GM10266 (cell line): Measurements from ENCODE around the gene MAPK12.

Experiments used
- DNase-seq: peaks from one replicate; pipeline ENCODE4 v3.0.0; 2012; ENCODE audit errors: extremely low spot score
- CTCF ChIP-seq: IDR thresholded peaks from 2 replicates; pipeline ENCODE4 v1.5.1; 2012; ENCODE audit warnings: mild to moderate bottlenecking, low read depth; ENCODE audit not compliant: control insufficient read depth, insufficient read depth; ENCODE audit errors: missing control alignments

The MAPK12 gene

GRCh38 chr22:50293441-50294318 lies 32.2 kb upstream of the MAPK12 start:
- TF ChIP-seq CTCF: no peak
- no peak for DNase-seq

DNA sequence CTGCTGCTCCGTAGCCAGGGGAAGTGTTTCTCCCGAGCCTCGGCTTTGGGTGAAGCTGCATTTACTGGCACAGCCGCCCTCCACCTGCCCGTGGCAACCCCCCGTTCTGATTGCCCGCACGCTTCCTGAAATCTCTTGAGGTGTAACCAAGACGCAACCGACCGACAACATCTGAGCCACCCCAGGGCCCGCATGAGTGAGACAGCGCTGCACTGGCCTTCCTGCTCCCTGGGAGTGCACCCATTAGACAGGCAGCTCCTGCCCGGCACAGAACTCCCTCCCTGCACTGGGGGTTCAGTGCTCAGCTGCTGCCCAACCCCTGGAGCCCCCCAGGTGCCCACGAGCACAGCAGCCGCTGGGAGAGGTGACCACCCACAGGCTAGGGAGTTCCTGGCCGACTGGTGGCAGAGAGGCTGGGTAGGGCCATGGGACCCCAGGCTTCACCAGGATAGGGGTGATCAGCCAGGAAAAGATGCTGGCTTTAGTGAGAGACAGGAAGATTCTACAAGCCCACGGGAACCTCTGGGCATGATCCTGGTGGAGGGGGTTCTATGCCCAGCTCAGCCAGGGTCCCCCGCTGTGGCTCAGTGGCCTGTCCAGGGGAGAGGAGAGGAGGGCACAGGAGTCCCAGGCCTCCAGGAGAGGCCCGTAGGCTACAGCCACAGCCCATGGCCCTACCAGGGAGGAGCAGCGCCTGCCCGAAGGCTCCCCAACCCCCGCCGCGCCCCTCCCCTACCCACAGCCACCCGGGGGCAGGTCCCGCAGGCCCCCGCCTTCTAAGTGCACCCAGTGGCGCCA lies 31.4 kb upstream of the MAPK12 start:
- TF ChIP-seq CTCF: no peak
- DNase-seq: no peak

GRCh38 chr22:50289942-50290630 lies 28.6 kb upstream of the MAPK12 start:
- no peak for TF ChIP-seq CTCF
- no peak for DNase-seq

DNA sequence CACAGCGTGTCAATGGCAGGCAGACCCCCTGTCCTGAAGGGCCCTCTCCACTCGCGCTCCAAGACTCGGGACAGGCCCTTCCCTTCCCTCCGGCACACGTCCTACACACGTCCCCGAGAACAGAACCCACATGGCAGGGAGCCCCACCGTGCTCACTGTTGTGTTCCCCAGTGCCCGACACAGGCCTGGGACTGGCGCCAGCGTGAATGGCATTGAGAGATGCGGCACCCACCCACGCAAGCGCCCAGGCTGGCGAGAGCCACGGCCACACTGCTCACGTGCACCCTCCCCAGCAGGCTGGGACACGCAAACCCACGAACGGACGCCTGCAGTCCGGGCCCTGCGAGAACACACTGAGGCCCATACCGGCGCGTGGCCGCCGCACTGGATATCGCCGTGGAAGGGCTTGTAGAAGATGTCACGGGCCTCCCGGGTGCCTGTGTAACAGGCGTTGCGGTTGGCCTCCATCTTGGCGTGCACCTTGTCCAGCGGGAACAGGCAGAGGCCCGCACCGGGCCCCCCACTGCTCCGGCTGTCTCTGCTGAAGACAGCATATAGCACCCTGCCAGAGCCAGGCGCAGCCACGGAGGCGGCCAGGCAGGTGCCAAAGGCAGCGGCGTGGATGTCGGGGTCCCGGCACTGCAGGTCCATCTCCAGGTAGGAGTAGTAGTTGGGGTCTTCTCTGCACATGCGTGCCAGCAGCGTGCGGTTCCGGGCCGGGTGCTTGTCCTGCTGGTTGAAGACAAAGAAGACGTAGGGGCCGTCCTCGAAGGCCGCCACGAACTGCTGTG lies 27.9 kb upstream of the MAPK12 start:
- DNase-seq: no peak
- no peak for TF ChIP-seq CTCF

GRCh38 chr22:50287731-50288130 lies 26.2 kb upstream of the MAPK12 start:
- DNase-seq: no peak
- no peak for TF ChIP-seq CTCF

DNA sequence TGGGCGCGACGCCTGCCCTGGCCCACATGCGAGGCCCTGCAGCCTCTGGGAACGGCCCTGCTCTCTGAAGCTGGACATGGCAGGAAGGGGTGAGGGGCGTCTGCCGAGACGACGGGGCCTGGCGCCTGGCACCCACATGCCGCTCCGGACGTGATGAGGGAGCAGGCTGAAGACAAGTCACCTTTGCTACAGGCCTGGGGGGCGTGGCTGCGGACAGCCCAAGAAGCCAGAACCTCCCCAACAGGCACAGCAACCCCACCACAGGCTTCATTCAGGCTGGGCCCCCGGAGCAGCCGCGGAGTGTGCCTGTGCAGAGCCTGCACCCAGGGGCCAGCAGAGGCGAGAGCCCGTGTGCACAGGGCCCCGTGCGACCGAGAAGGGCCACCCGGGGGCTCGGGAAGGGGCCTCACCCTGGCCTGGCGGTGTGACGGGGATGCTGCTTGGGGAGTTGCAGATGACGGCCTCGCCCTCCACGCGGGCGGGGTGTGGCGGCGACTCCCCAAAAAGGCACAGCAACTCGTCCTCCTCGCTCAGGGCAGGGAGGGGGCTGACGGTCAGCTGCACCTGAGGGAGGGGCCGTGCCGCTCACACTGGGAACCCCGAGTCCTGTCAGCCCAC lies 25.3 kb upstream of the MAPK12 start:
- DNase-seq: no peak
- no peak for TF ChIP-seq CTCF
